Motor neuron (in vitro differentiated cells): Measurements from ENCODE around the gene AXIN1. TPM values are rescaled to one million over a fixed set of nuclear protein-coding genes. Genes with fewer than 3 reads are reported as not detected.

ENCODE experiments used
- ATAC-seq, 8 experiments: fragments of 200-7000 bp; cut with Tn5 transposase; replicated peaks in 6 of 8; 2 replicates each; pipeline ENCODE4 v1.8.0; 2021; ENCODE audit warnings: mild to moderate bottlenecking in 8 of 8, moderate library complexity in 8 of 8
- H3K27ac ChIP-seq, 2 donors: fragments of 250-450 bp; sonication (Bioruptor Pico); 2 replicates each; pipeline ENCODE4 v1.9.0; 2021; ENCODE audit warnings: antibody characterized with exemption in 2 of 2, mild to moderate bottlenecking in 2 of 2, moderate library complexity in 1 of 2
- H3K4me1 ChIP-seq, 2 donors: fragments of 250-450 bp; sonication (Bioruptor Pico); replicated peaks in 1 of 2; 2 replicates each; pipeline ENCODE4 v1.6.1; 2021; ENCODE audit warnings: antibody characterized with exemption in 2 of 2, mild to moderate bottlenecking in 2 of 2, moderate library complexity in 1 of 2
- H3K4me3 ChIP-seq, 5 donors: fragments of 250-450 bp; sonication (Bioruptor Pico); 2 replicates each; pipeline ENCODE4 v1.9.0; 2021; ENCODE audit warnings: antibody characterized with exemption in 5 of 5, mild to moderate bottlenecking in 5 of 5, moderate library complexity in 4 of 5
- WGBS, 10 experiments: fragments of 450-650 bp; shearing (Covaris generic); methylation state at CpG; one replicate each; pipeline ENCODE4 v1.0.0; 2022; 5-methylcytosine and 5-hydroxymethylcytosine counted together
- in situ Hi-C, 9 experiments: fragments of 400-800 bp; cut with MboI; loops; one replicate each; pipeline ENCODE4 v1.15.0; 2021; ENCODE audit warnings: low sequenced_read_pairs in 9 of 9, low pct_unique_long_range_greater_than_20kb in 2 of 9; ENCODE audit not compliant: unreplicated experiment in 9 of 9
- total RNA-seq, 8 experiments: library from RNA; unstranded; fragments of 300-600 nt; gene quantifications; 2 replicates each; pipeline versions ENCODE4 v1.2.3 to v1.2.4, GENCODE V29; 2022

Gene AXIN1
- total RNA-seq, 8 experiments from 2014 or later = 10.3 to 21.6 (median 15.9) TPM

- 40 to 100% (median 74%) methylated on average over 2 to 12 of the region's 31 CpGs; no CpG with 5 or more reads in 4 of the 10 experiments for WGBS, 10 experiments
- H3K4me3 ChIP-seq = no peak overlapping the region
- in situ Hi-C loops = no loop called here
- peak overlapping the region; percentile 40 to 86 for H3K27ac ChIP-seq
- H3K4me1 ChIP-seq = peaks cover 23 to 24% of the 10 kb centered on the region in 2 donors
- peak in 5 of 8 experiments; percentile 4 to 50 (median 11) for ATAC-seq
Observed at GRCh38 chr16:371515-372301, 19.2 kb upstream of the AXIN1 start.

DNA sequence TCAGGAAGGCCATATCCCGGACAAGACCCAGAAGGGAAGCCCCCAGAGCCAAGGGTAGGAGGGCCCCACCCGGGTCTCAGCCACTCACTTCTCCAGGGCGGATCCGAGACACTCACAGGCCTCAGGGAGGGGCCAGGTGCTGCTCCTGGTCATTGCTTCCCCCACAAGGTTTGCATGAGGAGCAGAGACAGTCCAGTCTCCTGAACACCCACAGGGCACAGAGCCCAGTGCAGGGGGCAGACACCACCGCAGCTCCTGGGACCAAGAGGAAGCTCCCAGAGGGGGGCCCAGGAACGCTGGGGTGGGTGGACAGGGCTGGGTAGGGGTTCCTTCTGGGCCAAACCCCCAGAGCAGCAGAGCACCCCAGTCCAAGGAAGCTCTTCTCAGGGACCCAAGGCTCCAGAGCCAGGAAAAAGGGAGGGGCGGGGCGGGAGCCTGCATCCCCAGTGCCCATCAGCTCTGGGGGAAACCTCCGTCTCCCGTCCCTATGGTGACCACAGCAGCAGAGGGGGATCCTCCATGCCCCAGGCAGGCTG lies 18.5 kb upstream of the AXIN1 start:
- H3K4me3 ChIP-seq = peak overlapping the region in 3 of 5 donors; percentile 15 to 25 (median 21)
- in situ Hi-C loops = no loop called here
- H3K27ac ChIP-seq = peak overlapping the region; percentile 40 to 86
- peak in 5 of 8 experiments; percentile 1 to 12 (median 8) for ATAC-seq
- peaks cover 23 to 24% of the 10 kb centered on the region in 2 donors for H3K4me1 ChIP-seq
- WGBS, 10 experiments = 20 to 80% methylated on average over 1 to 2 of the region's 10 CpGs; no CpG with 5 or more reads in 8 of the 10 experiments

GRCh38 chr16:370443-370842 lies 17.9 kb upstream of the AXIN1 start, which contains the start of gene MRPL28:
TSS of gene MRPL28 (minus strand) at chr16:370538. CDS start at chr16:370218, 320 bp downstream.
- Histone ChIP-seq H3K4me1 (peaks cover 23 to 24% of the 10 kb centered on the region in 2 donors), H3K4me3 (peak within 1 kb of the TSS; percentile 15 to 29 (median 19)), H3K27ac (peak within 1 kb of the TSS; percentile 40 to 86)
- peak; percentile 86 to 99 (median 94) for ATAC-seq
- in situ Hi-C loops = no loop called here
- 0 to 3% (median 0%) methylated on average over 1 to 13 of the region's 30 CpGs; no CpG with 5 or more reads in 4 of the 10 experiments for WGBS, 10 experiments

DNA sequence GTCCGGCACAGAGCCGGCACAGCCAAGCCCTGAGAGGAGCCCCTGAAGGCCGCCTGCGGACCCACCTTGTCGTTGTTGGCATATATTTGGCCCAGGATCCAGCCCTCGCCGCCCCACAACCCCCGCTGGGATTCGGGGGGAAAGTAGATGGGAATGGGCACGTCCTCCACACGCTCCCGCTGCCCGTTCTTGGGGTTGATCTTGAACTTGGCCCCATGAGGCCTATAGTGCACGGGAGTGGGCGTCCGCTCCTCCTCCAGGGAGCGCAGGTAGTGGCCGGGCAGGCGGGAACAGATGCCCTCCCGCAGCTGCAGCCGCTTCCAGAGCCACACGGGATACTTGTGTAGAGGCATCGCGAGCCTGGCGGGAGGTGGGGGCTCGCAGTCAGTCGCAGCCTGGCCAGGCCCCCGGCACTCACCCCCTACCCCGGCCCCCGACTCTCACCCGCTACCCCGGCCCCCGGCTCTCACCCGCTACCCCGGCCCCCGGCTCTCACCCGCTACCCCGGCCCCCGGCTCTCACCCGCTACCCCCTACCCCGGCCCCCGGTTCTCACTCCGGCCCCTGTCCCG lies 17.4 kb upstream of the AXIN1 start:
- WGBS, 10 experiments = 14 to 40% (median 26%) methylated on average over 2 to 17 of the region's 44 CpGs; no CpG with 5 or more reads in 7 of the 10 experiments
- no peak overlapping the region for H3K27ac ChIP-seq
- H3K4me3 ChIP-seq = peak overlapping the region; percentile 15 to 29 (median 19)
- peaks cover 23 to 24% of the 10 kb centered on the region in 2 donors for H3K4me1 ChIP-seq
- ATAC-seq = peak in 2 of 8 experiments; percentile 35 to 46
- in situ Hi-C loops = no loop called here

- no peak overlapping the region for H3K27ac ChIP-seq
- no peak for ATAC-seq
Observed at GRCh38 chr16:369275-369865, 16.8 kb upstream of the AXIN1 start.

DNA sequence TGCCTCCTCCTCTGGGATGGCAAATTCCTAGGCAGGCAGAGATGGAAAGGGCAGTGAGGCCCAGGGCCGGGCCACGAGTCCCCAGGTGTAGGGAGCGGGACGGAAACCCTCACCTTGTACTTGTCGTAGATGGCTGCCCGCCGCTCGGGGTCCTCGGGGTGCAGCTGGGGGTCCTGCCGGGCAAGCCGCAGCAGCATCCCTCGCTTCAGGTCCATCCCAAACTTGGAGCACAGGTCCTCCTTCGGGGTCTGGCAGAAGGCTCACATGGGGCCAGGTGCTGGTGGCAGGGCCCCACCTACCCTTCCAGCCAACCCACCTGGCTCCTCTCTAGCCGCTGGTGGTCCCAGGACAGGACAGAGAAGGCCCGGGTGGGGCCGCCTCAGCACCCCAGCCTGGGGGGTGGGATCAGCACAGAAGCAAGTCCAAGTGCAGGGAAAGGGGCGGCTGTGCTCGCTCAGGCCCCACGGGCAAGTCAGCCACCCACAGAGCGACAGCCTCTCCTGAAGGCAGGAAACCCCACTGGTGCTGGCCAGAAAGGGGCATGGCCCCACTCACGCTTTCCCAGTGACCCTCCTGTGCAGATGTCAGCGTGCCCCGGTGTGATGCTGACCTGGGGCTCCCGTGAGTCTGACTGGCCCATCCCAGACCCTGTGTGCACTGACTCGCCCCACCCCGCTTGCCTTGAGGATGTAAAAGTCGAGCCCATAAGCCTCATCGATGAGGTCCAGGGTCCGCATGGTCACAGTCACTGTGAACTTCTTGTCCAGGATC lies 16.1 kb upstream of the AXIN1 start:
- Histone ChIP-seq H3K27ac (no peak overlapping the region), H3K4me3 (no peak overlapping the region), H3K4me1 (peaks cover 27 to 35% of the 10 kb centered on the region in 2 donors)
- in situ Hi-C loops = no loop called here
- no peak for ATAC-seq
- WGBS, 10 experiments = 78 to 100% (median 94%) methylated on average over 1 to 4 of the region's 29 CpGs; no CpG with 5 or more reads in 7 of the 10 experiments

More at GRCh38 chr16:369275-369865, 16.8 kb upstream of the AXIN1 start:
- Histone ChIP-seq H3K4me1 (peaks cover 24 to 28% of the 10 kb centered on the region in 2 donors), H3K4me3 (peak overlapping the region; percentile 15 to 29 (median 19))
- 83 to 100% methylated on average over 1 to 2 of the region's 20 CpGs; no CpG with 5 or more reads in 8 of the 10 experiments for WGBS, 10 experiments
- in situ Hi-C loops = no loop called here

GRCh38 chr16:367333-367903 lies 14.9 kb upstream of the AXIN1 start:
- Histone ChIP-seq H3K4me1 (peaks cover 33 to 41% of the 10 kb centered on the region in 2 donors), H3K4me3 (no peak overlapping the region), H3K27ac (no peak overlapping the region)
- 82 to 92% (median 87%) methylated on average over 3 to 7 of the region's 18 CpGs; no CpG with 5 or more reads in 7 of the 10 experiments for whole genome bisulfite sequencing, 10 experiments
- in situ Hi-C loops = no loop called here
- no peak for ATAC-seq

GRCh38 chr16:366476-366875 lies 14.0 kb upstream of the AXIN1 start:
- no peak for ATAC-seq
- peaks cover 24 to 35% of the 10 kb centered on the region in 2 donors for H3K4me1 ChIP-seq
- in situ Hi-C loops = no loop called here
- no peak overlapping the region for H3K4me3 ChIP-seq
- no peak overlapping the region for H3K27ac ChIP-seq
- WGBS, 10 experiments = 40 to 100% (median 97%) methylated on average over 1 to 3 of the region's 10 CpGs; no CpG with 5 or more reads in 6 of the 10 experiments

GRCh38 chr16:364595-365491 lies 12.3 kb upstream of the AXIN1 start:
- peak in 3 of 8 experiments; percentile 9 to 26 (median 17) for ATAC-seq
- H3K4me3 ChIP-seq = no peak overlapping the region
- in situ Hi-C loops = no loop called here
- H3K4me1 ChIP-seq = peaks cover 15 to 27% of the 10 kb centered on the region in 2 donors
- WGBS, 10 experiments = 62 to 100% (median 71%) methylated on average over 1 to 6 of the region's 19 CpGs; no CpG with 5 or more reads in 3 of the 10 experiments
- H3K27ac ChIP-seq = peak overlapping the region in 1 of 2 donors; percentile 43

- peak overlapping the region in 1 of 2 donors; percentile 59 for H3K27ac ChIP-seq
- WGBS, 10 experiments = 14 to 45% (median 24%) methylated on average over 5 to 8 of the region's 24 CpGs; no CpG with 5 or more reads in 7 of the 10 experiments
- ATAC-seq = peak; percentile 9 to 67 (median 56)
Observed at GRCh38 chr16:363766-364490, 11.4 kb upstream of the AXIN1 start.

More at GRCh38 chr16:363766-364490, 11.4 kb upstream of the AXIN1 start:
- H3K4me1 ChIP-seq = peaks cover 8 to 18% of the 10 kb centered on the region in 2 donors
- H3K4me3 ChIP-seq = no peak overlapping the region
- in situ Hi-C loops = no loop called here
